GM19395 (cell line): ENCODE results near the gene PCDH15.

Experiments
- ATAC-seq: cut with Tn5 transposase; IDR thresholded peaks from one replicate; pipeline ENCODE4 v1.9.1; 2021; ENCODE audit warnings: mild to moderate bottlenecking, moderate library complexity; ENCODE audit not compliant: unreplicated experiment

PCDH15 gene

DNA sequence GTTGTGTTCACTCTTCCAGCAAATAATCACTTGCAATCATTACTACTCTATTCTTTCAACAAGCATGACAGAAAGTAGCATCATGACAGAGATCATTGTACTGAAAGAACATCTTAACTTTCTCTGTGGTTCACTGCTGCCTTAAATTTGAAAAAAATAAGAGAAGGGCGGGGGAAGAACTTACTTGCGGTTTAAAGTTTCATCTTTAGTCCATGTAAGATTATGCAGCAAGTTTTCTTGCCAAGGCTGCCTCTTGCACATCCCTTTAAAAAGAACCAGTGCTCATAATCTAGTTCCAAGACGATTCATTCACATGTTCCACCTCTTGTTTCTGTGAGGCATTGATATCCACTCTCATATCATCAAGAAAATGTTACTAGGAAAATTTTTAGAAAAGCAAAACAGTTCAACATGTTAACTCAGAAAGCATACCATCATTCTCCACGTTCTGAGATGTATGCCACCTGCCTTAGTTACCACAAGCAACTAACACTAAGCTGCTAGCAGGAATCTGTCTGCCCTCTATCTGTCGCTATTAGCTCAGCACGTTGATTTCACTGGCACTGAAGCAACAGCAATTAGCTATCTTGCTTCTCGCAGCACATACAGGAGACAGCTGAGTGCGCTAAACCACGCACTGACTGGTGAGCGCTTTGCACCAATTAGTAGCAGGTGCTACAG, at the start of gene PCDH15:
Gene PCDH15, minus strand, starts transcription at position 491 of the 681 bp plus-strand sequence. CDS start 136,969 bp downstream, outside the sequence.
- ATAC-seq: no peak

- ATAC-seq: no peak
Measured at GRCh38 chr10:54843932-54844331, 42.9 kb upstream of the PCDH15 start.

DNA sequence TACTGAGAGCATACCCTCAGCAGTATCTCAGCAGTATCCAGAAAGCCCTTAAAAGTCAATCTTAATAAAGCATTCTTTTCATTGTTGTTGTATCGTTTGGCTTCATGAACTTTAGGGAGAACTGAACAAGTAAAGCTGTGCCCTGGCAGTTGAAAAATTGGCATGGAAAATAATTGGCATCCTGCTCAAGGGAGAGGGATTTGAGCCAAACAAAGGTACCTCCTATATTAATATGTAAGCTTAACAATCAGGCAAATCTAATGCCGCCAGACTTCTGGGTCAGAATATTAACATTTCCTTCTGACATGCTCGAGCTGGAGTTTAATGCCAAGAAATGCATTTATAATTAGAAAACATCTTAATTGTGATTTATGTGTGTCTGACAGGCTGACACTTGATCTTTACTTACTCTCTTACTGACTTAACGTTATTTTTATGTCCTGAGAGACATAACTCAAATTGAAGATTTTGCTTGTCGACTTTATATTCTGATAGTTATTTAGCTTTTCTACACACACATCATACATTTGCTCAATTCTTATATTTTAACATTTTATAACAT, 42.1 kb upstream of the PCDH15 start:
- no peak for ATAC-seq

DNA sequence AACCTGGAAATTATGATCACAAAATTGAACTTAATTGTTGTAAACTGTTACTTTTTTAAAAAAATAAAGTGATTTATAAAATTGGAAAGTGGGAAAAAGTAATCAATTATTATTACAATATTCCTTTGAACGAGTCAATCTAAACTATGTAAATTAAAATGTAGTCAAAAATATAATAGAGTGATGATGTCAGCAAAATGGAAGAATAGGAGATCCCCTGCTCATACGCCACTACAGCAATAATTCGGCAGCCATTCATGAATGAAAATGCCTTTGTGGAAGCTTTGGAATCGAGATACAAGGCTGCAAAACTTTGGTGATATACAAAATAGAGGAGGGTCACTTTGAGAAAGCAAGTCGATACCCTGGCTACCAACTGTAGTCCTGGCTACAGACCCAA, 36.4 kb upstream of the PCDH15 start:
- ATAC-seq: no peak

DNA sequence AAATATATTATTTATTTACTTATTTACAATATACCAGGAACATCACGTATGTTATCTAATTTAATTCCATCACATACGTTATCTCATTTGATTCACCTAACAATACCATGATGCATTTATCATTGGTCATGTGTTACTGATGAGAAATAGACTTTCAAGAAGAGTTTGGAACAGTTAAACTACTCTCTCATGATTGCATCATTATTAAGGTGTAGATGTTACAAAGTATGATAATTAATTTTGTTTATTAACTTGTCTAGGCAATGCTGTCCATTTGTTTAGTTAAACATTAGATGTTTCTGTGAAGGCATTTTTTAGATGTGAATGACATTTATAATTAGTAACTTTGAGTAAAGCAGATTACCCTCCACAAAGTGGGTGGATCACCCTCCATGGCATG, 32.0 kb upstream of the PCDH15 start:
- no peak for ATAC-seq

DNA sequence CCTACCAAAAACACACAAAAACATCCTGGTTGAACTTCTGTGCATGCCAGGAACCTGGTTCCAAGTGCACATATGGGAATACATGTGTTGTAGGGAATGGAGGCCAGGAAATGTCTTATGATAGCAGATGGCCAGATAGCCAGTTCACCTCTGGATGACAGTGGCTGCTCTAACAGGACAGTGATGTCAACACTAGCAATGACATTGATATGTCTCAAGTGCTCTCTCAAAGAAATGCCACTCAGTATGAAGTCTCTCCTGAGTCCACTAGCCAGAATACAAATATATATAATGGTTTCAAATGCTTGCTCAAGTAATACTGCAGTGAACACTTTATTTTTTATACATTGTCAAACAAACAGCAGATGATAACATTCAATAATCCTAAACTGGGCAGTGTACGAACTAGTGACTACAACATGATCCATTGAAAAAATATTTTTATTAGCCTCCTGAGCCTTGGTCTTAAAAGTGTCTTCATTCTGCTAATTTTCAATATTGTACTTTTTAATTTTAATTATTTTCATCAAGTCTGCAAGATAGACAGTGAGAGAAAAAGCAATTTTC, 26.0 kb upstream of the PCDH15 start:
- no peak for ATAC-seq

DNA sequence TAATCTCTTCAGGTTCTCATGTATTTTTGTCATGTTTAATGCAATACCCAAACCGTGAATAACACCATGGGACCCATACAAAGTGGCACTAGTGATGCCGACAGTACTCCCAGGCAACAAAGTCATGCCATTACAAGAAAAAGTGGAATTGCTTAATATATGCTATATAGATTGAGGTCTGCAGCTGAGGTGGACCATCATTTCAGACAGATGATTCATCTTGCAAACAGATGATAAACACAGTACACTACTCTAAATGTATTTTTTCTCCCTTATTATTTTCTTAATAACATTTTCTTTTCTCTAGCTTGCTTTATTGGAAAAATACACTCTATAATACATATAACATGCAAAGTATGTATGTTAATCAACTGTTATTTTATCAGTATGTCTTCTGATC, 14.6 kb upstream of the PCDH15 start:
- no peak for ATAC-seq

- ATAC-seq: no peak
Measured at GRCh38 chr10:54808186-54808935, 7.3 kb upstream of the PCDH15 start.

DNA sequence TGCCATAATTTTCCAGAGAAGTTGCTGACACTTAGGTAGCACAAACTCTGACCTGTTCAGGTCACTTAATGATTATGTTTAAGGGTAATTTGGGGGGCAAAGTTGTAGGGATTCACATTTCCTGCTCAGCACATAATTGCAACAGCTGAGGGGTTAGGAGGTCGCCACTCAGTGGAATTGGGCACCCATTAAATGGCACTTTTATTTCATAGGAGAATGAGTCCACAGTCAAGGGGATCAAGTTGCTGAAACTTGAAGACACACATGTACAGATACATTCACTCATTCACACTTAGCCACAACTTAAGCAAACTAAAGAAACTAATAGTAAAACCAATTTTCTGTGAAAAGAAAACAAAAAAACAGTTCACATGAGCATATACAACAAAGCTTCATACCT, 1.5 kb downstream of the PCDH15 start:
- no peak for ATAC-seq

DNA sequence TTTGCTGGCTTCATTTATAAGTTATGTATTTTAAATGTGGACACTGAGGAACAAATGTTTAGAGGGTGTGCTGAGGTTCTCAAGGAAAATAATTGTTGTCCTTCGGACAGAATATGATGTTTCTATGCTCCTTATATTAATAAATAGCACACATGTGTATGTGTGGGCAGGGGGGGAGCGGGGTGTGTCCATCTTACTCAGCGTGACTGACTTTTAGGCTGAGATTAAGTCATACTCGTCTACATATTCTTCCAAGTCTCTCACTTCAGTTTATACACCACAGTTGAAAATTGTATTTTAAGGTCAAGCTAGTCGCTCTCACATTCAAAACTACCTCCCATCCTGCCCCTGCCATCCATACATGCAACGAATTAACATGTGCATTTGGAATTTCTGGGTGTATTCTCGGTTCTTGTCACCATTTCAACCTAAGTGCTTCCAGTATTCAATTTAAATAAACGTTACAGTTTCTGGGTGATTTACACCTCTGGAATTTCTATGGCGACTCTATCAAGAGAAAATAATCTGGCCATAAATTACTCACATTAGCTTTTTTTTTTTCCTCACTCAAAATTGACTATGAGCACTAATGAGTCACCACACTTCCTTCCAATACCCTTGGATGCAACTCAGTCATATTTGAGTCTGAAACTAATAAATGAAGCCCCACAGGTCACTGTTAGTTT, 3.3 kb downstream of the PCDH15 start:
- no peak for ATAC-seq

- ATAC-seq: no peak
Measured at GRCh38 chr10:54796881-54797280, 4.2 kb downstream of the PCDH15 start.

DNA sequence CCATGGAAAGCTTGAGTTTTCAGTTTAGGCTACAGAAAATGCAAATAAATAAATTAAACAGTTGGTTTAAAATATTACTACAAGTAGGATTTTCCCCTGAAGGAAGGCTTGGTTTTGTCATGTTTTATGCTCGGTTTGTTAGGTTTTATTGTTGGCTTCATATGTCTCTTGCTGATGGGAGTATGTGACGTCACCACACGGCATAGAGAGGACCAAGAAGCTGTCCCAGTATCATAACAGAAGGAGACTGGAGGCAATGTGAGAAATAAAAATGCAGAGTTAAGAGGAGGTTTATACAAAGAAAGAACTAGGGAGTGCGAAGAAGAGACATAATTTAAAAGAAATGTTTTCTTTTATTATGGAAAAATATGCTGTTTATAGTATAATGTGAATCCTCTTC, 24.4 kb downstream of the PCDH15 start:
- no peak for ATAC-seq

GRCh38 chr10:54772468-54773122, 28.4 kb downstream of the PCDH15 start:
- no peak for ATAC-seq

GRCh38 chr10:54769051-54769450, 32.0 kb downstream of the PCDH15 start:
- no peak for ATAC-seq

DNA sequence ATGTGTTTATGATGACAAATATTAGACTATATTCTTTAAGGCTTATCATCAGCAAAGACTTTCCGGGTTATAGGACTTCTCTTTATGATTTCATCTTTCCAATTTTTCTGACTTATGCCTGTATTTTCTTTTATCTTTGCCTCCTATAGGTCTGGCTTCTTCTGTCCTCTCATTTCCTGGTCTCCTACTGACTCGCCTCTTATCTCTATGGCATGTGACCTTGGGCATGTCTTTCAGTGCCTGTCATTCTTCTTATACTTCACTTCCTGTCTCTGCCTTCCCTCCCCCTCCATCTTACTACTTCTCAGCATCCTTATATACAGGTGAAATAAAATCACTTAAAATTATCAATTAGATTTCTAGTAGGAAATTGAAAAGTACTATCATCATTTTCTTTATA, 42.2 kb downstream of the PCDH15 start:
- no peak for ATAC-seq

DNA sequence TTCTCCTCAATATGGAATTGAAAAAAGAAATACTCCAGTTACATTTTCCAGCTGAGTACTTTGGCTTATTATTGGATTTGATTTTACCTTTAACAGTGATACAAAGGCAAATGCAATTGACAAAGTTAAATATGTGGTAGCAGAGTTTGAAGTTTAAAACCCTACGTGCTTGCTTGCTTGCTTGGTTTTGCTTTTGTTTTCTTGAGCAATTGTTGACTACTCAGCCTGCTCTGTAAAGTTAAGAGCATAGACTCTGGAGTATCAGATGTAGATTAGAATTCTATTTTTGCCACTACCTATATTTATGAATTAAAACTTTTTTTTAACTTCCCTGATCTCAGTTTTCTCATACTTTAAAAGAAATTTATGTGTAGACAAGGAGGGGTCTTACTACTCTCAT, 51.4 kb downstream of the PCDH15 start:
- no peak for ATAC-seq

GRCh38 chr10:54745436-54745835, 55.6 kb downstream of the PCDH15 start:
- ATAC-seq: no peak

DNA sequence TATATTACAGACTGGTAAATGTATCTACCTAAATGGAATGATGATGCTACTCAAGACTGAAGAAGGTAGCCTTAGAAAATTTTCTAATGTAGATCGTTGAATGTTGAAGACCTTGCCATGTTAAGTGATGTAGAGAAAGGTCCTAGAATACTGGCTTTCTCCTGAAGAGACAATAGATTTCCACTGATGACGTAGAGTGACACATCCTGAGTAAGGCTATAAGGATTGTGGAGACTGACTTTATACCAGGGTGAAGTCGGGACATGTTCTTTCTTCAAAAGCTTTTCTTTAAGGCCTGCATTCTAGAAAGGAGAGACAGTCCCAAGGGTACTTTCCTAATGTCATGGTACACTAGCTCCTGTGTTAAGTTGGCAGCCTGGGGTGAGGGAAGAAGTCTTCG, 58.6 kb downstream of the PCDH15 start:
- ATAC-seq: no peak

DNA sequence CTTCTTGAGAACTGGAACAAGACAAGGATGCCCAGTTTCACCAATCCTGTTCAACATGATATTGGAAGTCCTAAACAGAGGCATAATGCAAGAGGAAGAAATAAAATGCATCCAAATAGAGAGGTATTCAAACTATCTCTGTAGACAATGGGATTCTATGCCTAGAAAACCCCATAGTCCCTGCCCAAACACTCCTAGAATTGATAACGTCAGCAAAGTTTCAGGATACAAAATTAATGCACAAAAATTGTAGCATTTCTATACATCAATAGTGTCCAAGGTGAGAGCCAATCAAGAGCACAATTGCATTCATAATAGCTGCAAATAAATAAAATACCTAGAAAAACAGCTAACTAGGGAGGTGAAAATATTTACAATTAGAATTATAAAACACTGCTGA, 72.5 kb downstream of the PCDH15 start:
- no peak for ATAC-seq

GRCh38 chr10:54722075-54722474, 79.0 kb downstream of the PCDH15 start:
- ATAC-seq: no peak

GRCh38 chr10:54710918-54711317, 90.1 kb downstream of the PCDH15 start:
- no peak for ATAC-seq
